22Rv1 (cell line): ENCODE results near the gene NAT8L.

Source experiments
- H3K27ac ChIP-seq: fragments of 450-650 bp; 2 replicates; pipeline ENCODE4 v1.5.1; 2017
- ZFX ChIP-seq: fragments of 450-650 bp; IDR thresholded peaks from 2 replicates; pipeline ENCODE4 v1.6.1; 2017; ENCODE audit warnings: antibody characterized with exemption, borderline replicate concordance
- TF ChIP-seq, protein P1 (sequence below): fragments of 450-650 bp; IDR thresholded peaks from 2 replicates; pipeline ENCODE4 v1.5.1; 2017; ENCODE audit warnings: mild to moderate bottlenecking

Gene NAT8L

DNA sequence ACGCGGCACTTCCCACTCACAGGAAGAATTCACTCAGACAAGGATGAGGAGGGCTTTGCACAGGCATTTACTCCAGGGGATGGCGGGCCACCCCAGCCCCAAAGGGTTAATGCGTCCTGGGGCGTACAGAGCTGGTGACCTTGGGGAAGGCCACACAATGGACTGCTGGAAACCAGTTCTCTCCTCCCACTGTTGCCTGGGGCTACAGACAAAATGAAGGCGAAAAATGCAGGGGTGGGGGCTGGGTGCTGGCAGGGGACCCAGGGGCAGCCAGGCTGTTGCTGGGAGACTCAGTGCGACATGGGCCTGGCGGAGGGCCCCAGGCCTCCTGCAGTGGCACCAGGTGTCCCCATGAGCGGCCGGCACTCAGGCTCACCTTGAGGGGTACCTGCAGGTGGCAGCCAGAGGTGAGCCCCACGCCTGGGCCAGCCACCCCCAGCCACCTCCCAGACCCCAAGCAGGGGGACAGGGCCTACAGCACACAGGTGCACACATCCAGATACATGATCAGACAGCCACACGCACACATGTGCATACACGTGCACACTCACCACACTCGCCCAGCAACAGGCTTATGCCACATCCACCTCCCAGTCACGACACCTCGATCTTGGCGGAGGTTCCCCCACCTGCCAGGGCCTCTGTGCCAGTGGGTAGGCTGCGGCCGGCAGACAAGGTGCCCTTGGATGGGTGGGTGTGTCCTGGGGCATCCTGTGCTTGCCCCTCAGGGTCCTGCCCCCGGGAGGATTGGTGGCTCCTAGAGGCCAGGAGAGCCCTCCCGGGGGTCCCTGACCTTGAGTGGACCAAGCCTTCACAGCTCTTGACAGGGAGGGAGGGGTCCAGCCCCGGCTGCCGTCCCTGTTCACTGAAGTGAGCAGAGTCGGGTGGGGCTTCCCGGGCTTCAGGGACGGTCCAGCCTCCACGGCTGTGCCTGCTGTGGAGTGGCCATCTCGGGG, 13.1 kb downstream of the NAT8L start:
- H3K27ac ChIP-seq = no peak overlapping the region
- TF ChIP-seq, protein P1, sequence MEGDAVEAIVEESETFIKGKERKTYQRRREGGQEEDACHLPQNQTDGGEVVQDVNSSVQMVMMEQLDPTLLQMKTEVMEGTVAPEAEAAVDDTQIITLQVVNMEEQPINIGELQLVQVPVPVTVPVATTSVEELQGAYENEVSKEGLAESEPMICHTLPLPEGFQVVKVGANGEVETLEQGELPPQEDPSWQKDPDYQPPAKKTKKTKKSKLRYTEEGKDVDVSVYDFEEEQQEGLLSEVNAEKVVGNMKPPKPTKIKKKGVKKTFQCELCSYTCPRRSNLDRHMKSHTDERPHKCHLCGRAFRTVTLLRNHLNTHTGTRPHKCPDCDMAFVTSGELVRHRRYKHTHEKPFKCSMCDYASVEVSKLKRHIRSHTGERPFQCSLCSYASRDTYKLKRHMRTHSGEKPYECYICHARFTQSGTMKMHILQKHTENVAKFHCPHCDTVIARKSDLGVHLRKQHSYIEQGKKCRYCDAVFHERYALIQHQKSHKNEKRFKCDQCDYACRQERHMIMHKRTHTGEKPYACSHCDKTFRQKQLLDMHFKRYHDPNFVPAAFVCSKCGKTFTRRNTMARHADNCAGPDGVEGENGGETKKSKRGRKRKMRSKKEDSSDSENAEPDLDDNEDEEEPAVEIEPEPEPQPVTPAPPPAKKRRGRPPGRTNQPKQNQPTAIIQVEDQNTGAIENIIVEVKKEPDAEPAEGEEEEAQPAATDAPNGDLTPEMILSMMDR = no peak
- no peak for TF ChIP-seq ZFX

DNA sequence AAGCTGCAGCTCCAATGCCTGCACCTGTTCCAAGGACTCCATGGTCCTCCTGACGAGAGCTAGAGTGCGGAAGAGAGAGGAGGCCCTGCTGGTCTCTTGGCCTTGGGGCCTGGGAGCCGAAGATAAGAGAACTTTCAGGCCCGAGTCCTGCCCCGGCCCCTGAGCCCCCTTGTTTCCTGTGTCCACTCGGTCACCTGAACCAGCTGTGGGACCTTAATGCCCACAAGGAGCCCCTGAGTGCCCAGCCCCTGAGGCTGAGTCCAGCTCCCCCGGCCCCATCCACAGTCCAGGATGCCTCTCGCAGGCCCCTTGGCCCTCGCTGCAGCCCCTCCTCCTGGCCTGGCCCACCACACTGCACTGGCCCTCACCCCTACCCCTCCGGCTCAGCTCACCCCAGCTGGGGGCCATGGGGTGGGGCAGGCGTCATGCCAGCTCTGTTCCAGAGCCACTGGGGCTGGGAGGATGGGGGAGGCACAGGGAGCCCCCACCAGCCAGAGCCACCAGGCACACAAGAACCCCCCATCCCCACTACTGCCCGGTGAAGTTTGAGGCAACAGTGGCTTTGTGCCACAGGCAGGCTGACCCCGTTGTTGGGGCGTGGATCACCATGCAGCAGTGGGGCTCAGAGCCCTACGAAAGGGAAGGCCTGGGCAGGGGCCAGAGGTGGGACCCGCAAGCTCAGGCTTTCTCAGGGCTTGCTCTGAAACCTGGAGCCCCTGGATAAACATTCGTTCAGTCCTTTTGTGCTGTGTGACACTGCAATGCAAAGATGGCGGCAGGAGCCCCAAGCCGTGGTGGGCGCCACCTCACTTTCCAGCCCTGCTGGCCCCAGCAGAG, 14.1 kb downstream of the NAT8L start:
- TF ChIP-seq, protein P1 = no peak
- TF ChIP-seq ZFX = no peak
- H3K27ac ChIP-seq = no peak overlapping the region

DNA sequence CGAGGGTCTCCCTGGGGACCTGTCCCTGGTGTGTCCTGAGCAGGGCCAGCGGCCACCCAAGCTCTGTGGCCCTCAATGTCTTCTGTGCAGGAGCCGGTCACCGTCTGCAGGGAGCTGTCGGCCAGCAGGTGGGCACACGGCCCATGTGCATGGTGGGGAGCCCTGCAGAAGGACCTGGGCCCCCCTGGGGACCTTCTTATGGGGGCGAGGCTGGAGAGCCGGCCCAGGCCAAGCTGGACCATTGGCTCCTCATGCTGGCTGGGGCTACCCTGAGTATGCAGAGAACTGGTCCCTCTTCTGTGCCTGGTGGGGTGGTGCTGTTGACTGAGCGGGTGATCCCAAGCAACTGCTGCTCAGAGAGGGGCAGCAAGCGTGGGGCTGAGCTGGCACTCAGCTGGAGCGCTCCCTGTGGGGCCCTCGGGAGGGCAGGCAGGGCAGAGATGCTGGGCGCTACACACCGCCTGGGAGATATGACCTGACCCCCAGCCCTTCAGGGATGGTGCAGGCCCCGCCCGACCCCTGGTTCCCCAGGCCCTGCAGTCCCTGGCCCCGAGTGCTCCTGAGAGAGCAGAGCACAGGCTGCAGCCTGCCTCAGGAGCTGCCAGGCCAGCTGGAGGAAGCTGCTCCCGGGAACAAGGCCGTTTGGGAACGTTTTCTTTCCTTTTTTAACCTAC, 14.8 kb downstream of the NAT8L start:
- H3K27ac ChIP-seq = no peak overlapping the region
- no peak for TF ChIP-seq ZFX
- TF ChIP-seq, protein P1 = no peak

- H3K27ac ChIP-seq = no peak overlapping the region
- TF ChIP-seq ZFX = no peak
- TF ChIP-seq, protein P1 = no peak
These were observed 15.5 kb downstream of the NAT8L start for GRCh38 chr4:2074588-2074987.

- H3K27ac ChIP-seq = no peak overlapping the region
- no peak for TF ChIP-seq ZFX
- TF ChIP-seq, protein P1 = no peak
These were observed 16.3 kb downstream of the NAT8L start for GRCh38 chr4:2075171-2075986.

GRCh38 chr4:2075987-2076907, 17.1 kb downstream of the NAT8L start:
- H3K27ac ChIP-seq = no peak overlapping the region
- no peak for TF ChIP-seq ZFX
- TF ChIP-seq, protein P1 = no peak
